ENCODE data around the gene TPST2. TPM values are rescaled to one million over a fixed set of nuclear protein-coding genes. Genes with fewer than 3 reads are reported as not detected.
"Not testable (repeated sequence)": the region's sequence is repeated elsewhere in the genome, so short reads cannot be mapped to it uniquely, and the experiment has no call there.

Gene TPST2
- polyA plus RNA-seq, 1 experiment = 33.6 TPM

- H3K9me3 ChIP-seq (ENCODE audit: control insufficient read depth, insufficient read depth, low read length) = no peaks in the 10 kb centered on the region
- peaks cover 5% of the 10 kb centered on the region for H3K27me3 ChIP-seq (ENCODE audit: control insufficient read depth, insufficient read depth, low read length)
- no peak for TF ChIP-seq CTCF (IDR thresholded peaks at IDR 0.05; ENCODE audit: low read depth, low read length)
- H3K27ac ChIP-seq (ENCODE audit: low read depth, low read length) = no peak overlapping the region
- CTCF ChIA-PET = no interaction called here
- no peak for DNase-seq (ENCODE audit: low read depth, low spot score)
- no peak overlapping the region for H3K4me3 ChIP-seq (ENCODE audit: low read depth, low read length)
- POLR2A ChIA-PET = interaction anchor here (0.6 kb wide), 1 partner anchor 25 kb away, joined by 5 read pairs; no protein-coding TSS in a partner anchor
These were observed 26.7 kb upstream of the TPST2 start for GRCh38 chr22:26616650-26617049.

- ChIA-PET POLR2A (no interaction called here), CTCF (no interaction called here)
- no peak for DNase-seq (ENCODE audit: low read depth, low spot score)
- Histone ChIP-seq H3K9me3 (ENCODE audit: control insufficient read depth, insufficient read depth, low read length) (no peaks in the 10 kb centered on the region), H3K27me3 (ENCODE audit: control insufficient read depth, insufficient read depth, low read length) (peaks cover 2% of the 10 kb centered on the region), H3K4me3 (ENCODE audit: low read depth, low read length) (no peak overlapping the region), H3K27ac (ENCODE audit: low read depth, low read length) (no peak overlapping the region)
- no peak for TF ChIP-seq CTCF (IDR thresholded peaks at IDR 0.05; ENCODE audit: low read depth, low read length)
These were observed 26.0 kb upstream of the TPST2 start for GRCh38 chr22:26615830-26616435.

- TF ChIP-seq CTCF (IDR thresholded peaks at IDR 0.05; ENCODE audit: low read depth, low read length) = no peak
- DNase-seq (ENCODE audit: low read depth, low spot score) = no peak
- Histone ChIP-seq H3K9me3 (ENCODE audit: control insufficient read depth, insufficient read depth, low read length) (no peaks in the 10 kb centered on the region), H3K27me3 (ENCODE audit: control insufficient read depth, insufficient read depth, low read length) (peaks cover 2% of the 10 kb centered on the region), H3K4me3 (ENCODE audit: low read depth, low read length) (no peak overlapping the region), H3K27ac (ENCODE audit: low read depth, low read length) (no peak overlapping the region)
- POLR2A ChIA-PET = no interaction called here
- CTCF ChIA-PET = no interaction called here
These were observed 25.2 kb upstream of the TPST2 start for GRCh38 chr22:26615149-26615548.

GRCh38 chr22:26614322-26614721, 24.4 kb upstream of the TPST2 start:
- Histone ChIP-seq H3K9me3 (ENCODE audit: control insufficient read depth, insufficient read depth, low read length) (no peaks in the 10 kb centered on the region), H3K27me3 (ENCODE audit: control insufficient read depth, insufficient read depth, low read length) (peaks cover 2% of the 10 kb centered on the region), H3K4me3 (ENCODE audit: low read depth, low read length) (no peak overlapping the region), H3K27ac (ENCODE audit: low read depth, low read length) (no peak overlapping the region)
- POLR2A ChIA-PET = no interaction called here
- TF ChIP-seq CTCF (IDR thresholded peaks at IDR 0.05; ENCODE audit: low read depth, low read length) = no peak
- CTCF ChIA-PET = no interaction called here
- DNase-seq (ENCODE audit: low read depth, low spot score) = no peak

DNA sequence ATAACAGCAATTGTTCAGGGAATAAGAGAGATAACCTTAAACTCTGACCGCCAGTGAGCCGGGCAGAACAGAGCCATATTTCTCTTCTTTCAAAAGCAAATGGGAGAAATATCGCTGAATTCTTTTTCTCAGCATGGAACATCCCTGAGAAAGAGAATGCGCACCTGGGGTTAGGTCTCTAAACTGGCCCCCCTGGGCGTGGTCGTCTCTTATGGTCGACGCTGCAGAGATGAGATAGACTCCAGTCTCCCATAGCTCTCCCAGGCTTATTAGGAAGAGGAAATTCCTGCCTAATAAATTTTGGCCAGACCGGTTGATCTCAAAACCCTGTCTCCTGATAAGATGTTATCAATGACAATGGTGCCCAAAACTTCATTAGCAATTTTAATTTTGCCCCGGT, 23.8 kb upstream of the TPST2 start:
- CTCF ChIA-PET; H3K27me3 ChIP-seq (ENCODE audit: control insufficient read depth, insufficient read depth, low read length); H3K4me3 ChIP-seq (ENCODE audit: low read depth, low read length); H3K27ac ChIP-seq (ENCODE audit: low read depth, low read length); H3K9me3 ChIP-seq (ENCODE audit: control insufficient read depth, insufficient read depth, low read length); DNase-seq (ENCODE audit: low read depth, low spot score); POLR2A ChIA-PET: not testable (repeated sequence)

- DNase-seq (ENCODE audit: low read depth, low spot score) = no peak
- Histone ChIP-seq H3K4me3 (ENCODE audit: low read depth, low read length) (no peak overlapping the region), H3K27ac (ENCODE audit: low read depth, low read length) (no peak overlapping the region), H3K27me3 (ENCODE audit: control insufficient read depth, insufficient read depth, low read length) (peaks cover 2% of the 10 kb centered on the region), H3K9me3 (ENCODE audit: control insufficient read depth, insufficient read depth, low read length) (no peaks in the 10 kb centered on the region)
- TF ChIP-seq CTCF (IDR thresholded peaks at IDR 0.05; ENCODE audit: low read depth, low read length) = no peak
- CTCF ChIA-PET = no interaction called here
- POLR2A ChIA-PET = no interaction called here
These were observed 22.7 kb upstream of the TPST2 start for GRCh38 chr22:26612652-26613051.

Measured in AG04450 (cell line).